Heart right ventricle (tissue), 16 donors: ENCODE results near the gene RFXANK. TPM values are rescaled to one million over a fixed set of nuclear protein-coding genes. Genes with fewer than 3 reads are reported as not detected.

ENCODE experiments used
- ATAC-seq, 8 donors: fragments of 200-7000 bp; cut with Tn5 transposase; one replicate each; pipeline ENCODE4 v1.9.1; 2020; ENCODE audit warnings: mild to moderate bottlenecking in 8 of 8, moderate library complexity in 8 of 8, moderate number of reproducible peaks in 1 of 8
- DNase-seq, 2 donors: peaks; one replicate each; pipeline ENCODE4 v3.0.0-alpha.2; 2020
- H3K27ac ChIP-seq, 10 donors: fragments of 200-600 bp; sonication (generic) in 2 of 10; one replicate each; pipeline versions ENCODE4 v1.5.0 to v1.8.0; 2020 to 2022; ENCODE audit warnings: mild to moderate bottlenecking in 3 of 10
- H3K27me3 ChIP-seq, 7 donors: fragments of 200-600 bp; one replicate each; pipeline ENCODE4 v1.8.0; 2021 to 2022; ENCODE audit warnings: mild to moderate bottlenecking in 2 of 7
- H3K36me3 ChIP-seq, 9 donors: fragments of 200-600 bp; sonication (generic) in 1 of 9; one replicate each; pipeline versions ENCODE4 v1.5.0 to v1.8.0; 2020 to 2022; ENCODE audit warnings: mild to moderate bottlenecking in 2 of 9
- H3K4me1 ChIP-seq, 9 donors: fragments of 200-600 bp; sonication (generic) in 1 of 9; one replicate each; pipeline versions ENCODE4 v1.5.0 to v1.8.0; 2020 to 2022; ENCODE audit warnings: mild to moderate bottlenecking in 4 of 9
- H3K4me3 ChIP-seq, 10 donors: fragments of 200-600 bp; sonication (generic) in 2 of 10; one replicate each; pipeline versions ENCODE4 v1.5.0 to v1.8.0; 2020 to 2022; ENCODE audit warnings: mild to moderate bottlenecking in 7 of 10, moderate library complexity in 2 of 10
- H3K9me3 ChIP-seq, 11 donors: fragments of 200-600 bp in 10 of 11; sonication (generic) in 2 of 11; one replicate each; pipeline versions ENCODE4 v1.5.0 to v1.8.0; 2013 to 2022; ENCODE audit warnings: mild to moderate bottlenecking in 2 of 11, control low read depth in 1 of 11, moderate library complexity in 1 of 11
- WGBS, 2 donors: extraction: QIAGEN DNeasy Blood & Tissue Kit; methylation state at CpG; one replicate each; pipeline ENCODE4 v1.1.7; 2013; ENCODE audit warnings: inconsistent platforms in 1 of 2; 5-methylcytosine and 5-hydroxymethylcytosine counted together
- intact Hi-C, 10 donors: fragments of 100-400 bp; cut with DNase I; formaldehyde crosslinking; loops; one replicate each; pipeline versions ENCODE4 v1.11.1 to v1.14.2; 2022
- polyA plus RNA-seq, 2 donors: library from polyadenylated mRNA; stranded (reverse); fragments of 200-250 nt; gene quantifications; one replicate each; pipeline ENCODE4 v1.2.3, GENCODE V29; 2013
- total RNA-seq, 10 donors: library from RNA; stranded (reverse); fragmentation: NEBNext Ultra II Directional in 3 of 10; extraction: Animal tissue kit (Norgen Biotek cat#: 25700) in 3 of 10; gene quantifications; one replicate each; pipeline versions ENCODE4 v1.2.1 to v1.2.4, GENCODE V29; 2021 to 2023
- TF ChIP-seq, protein P1 (sequence below), 9 donors: fragments of 200-600 bp; sonication (generic) in 2 of 9; IDR thresholded peaks; one replicate each; pipeline versions ENCODE4 v1.5.0 to v1.8.0; 2021 to 2022; ENCODE audit warnings: antibody characterized with exemption in 9 of 9, mild to moderate bottlenecking in 5 of 9, moderate library complexity in 1 of 9
- donor health status: Arrhythmogenic right ventricular cardiomyopathy.
- donor health status: ischemic (EF 13 %, LVEDD 7.1; RV severe dilation, severe dysfunction).
- donor health status: healthy with polysubstance abuse.
- donor health status: DM: no; HTN: yes; CAD: no.
- donor health status: DM: no; HTN: no; CAD: no.
- donor health status: ischemic (EF 25% LVEDD 6.9; RV normal size, moderate dysfunction).
- donor health status: ischemic (EF 25% LVEDD 5.7; RV mildly dilated, moderate dysfunction).
- donor health status: healthy.
- donor health status: DM: yes; HTN: yes; CAD: no.
- donor health status: Ischemic cardiomyopathy.
- donor health status: ischemic (EF 35%, LVEDD 5.7; RV mildly dilated, moderate dysfunction).
- donor health status: nonischemic (EF 11% LVEDD 7.7; RV severe dilation, severe dysfunction).
- donor health status: DM: yes; HTN: yes; CAD: no.
- donor health status: PGD.
- donor health status: ischemic (EF 29% LVEDD 5.4; RV normal size, mild dysfunction).
- donor health status: nonischemic (EF 23%, LVEDD 6.1; RV moderate dilation, normal function).

The RFXANK gene
- total and polyA plus RNA-seq, 12 donors, result 30.6 to 109 (median 37.5) TPM

- Histone ChIP-seq H3K27ac (no peak overlapping the region), H3K4me1 (no peaks in the 10 kb centered on the region), H3K9me3 (peaks cover 0 to 10% (median 0%) of the 10 kb centered on the region in 11 donors), H3K36me3 (peaks cover 0 to 17% (median 0%) of the 10 kb centered on the region in 9 donors), H3K4me3 (no peak overlapping the region), H3K27me3 (peaks cover 0 to 4% (median 0%) of the 10 kb centered on the region in 7 donors)
- no peak for ATAC-seq
- TF ChIP-seq, protein P1, sequence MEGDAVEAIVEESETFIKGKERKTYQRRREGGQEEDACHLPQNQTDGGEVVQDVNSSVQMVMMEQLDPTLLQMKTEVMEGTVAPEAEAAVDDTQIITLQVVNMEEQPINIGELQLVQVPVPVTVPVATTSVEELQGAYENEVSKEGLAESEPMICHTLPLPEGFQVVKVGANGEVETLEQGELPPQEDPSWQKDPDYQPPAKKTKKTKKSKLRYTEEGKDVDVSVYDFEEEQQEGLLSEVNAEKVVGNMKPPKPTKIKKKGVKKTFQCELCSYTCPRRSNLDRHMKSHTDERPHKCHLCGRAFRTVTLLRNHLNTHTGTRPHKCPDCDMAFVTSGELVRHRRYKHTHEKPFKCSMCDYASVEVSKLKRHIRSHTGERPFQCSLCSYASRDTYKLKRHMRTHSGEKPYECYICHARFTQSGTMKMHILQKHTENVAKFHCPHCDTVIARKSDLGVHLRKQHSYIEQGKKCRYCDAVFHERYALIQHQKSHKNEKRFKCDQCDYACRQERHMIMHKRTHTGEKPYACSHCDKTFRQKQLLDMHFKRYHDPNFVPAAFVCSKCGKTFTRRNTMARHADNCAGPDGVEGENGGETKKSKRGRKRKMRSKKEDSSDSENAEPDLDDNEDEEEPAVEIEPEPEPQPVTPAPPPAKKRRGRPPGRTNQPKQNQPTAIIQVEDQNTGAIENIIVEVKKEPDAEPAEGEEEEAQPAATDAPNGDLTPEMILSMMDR (IDR thresholded peaks at IDR 0.05), result no peak
- no peak for DNase-seq
- intact Hi-C loops, result no loop called here
- 90% methylated on average over 10 of the region's 10 CpGs for WGBS, 2 donors
Measured at GRCh38 chr19:19155495-19156219, 36.4 kb upstream of the RFXANK start.

- H3K9me3 ChIP-seq, result peaks cover 0 to 10% (median 0%) of the 10 kb centered on the region in 11 donors
- peaks cover 0 to 17% (median 0%) of the 10 kb centered on the region in 9 donors for H3K36me3 ChIP-seq
- H3K4me3 ChIP-seq, result no peak overlapping the region
- ATAC-seq, result no peak
- intact Hi-C loops, result no loop called here
- WGBS, 2 donors, result 81 to 82% methylated on average over 6 of the region's 6 CpGs
- H3K27ac ChIP-seq, result no peak overlapping the region
- no peak for DNase-seq
- H3K4me1 ChIP-seq, result no peaks in the 10 kb centered on the region
- TF ChIP-seq, protein P1 (IDR thresholded peaks at IDR 0.05), result no peak
- peaks cover 0 to 4% (median 0%) of the 10 kb centered on the region in 7 donors for H3K27me3 ChIP-seq
Measured at GRCh38 chr19:19157808-19158207, 34.2 kb upstream of the RFXANK start.

DNA sequence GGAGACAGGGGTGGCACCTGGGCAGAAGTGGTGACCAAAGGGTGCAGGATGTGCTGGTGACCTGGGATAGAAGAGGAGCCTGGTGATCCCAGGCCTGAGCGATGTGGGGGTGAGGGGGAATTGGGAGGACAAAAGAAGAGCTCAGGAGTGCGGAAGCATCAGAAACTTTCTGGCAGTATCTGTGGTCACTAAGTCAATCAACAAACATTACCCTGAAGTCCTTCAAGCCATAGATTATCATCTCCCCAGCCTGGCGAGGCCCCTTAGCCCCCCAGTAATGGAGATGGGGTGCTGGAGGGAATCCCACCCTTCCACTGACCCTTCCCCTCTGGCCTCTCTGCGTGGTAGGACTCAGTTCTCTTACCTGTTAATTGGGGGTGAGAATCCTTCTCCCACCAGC is 32.5 kb upstream of the RFXANK start:
- DNase-seq (no peak), ATAC-seq (no peak)
- no peaks in the 10 kb centered on the region for H3K4me1 ChIP-seq
- intact Hi-C loops, result no loop called here
- no peak overlapping the region for H3K27ac ChIP-seq
- peaks cover 0 to 17% (median 0%) of the 10 kb centered on the region in 9 donors for H3K36me3 ChIP-seq
- peaks cover 0 to 10% (median 0%) of the 10 kb centered on the region in 11 donors for H3K9me3 ChIP-seq
- H3K4me3 ChIP-seq, result no peak overlapping the region
- WGBS, 2 donors, result 88 to 91% methylated on average over 4 of the region's 4 CpGs
- H3K27me3 ChIP-seq, result peaks cover 0 to 4% (median 0%) of the 10 kb centered on the region in 7 donors
- TF ChIP-seq, protein P1 (IDR thresholded peaks at IDR 0.05), result no peak

DNA sequence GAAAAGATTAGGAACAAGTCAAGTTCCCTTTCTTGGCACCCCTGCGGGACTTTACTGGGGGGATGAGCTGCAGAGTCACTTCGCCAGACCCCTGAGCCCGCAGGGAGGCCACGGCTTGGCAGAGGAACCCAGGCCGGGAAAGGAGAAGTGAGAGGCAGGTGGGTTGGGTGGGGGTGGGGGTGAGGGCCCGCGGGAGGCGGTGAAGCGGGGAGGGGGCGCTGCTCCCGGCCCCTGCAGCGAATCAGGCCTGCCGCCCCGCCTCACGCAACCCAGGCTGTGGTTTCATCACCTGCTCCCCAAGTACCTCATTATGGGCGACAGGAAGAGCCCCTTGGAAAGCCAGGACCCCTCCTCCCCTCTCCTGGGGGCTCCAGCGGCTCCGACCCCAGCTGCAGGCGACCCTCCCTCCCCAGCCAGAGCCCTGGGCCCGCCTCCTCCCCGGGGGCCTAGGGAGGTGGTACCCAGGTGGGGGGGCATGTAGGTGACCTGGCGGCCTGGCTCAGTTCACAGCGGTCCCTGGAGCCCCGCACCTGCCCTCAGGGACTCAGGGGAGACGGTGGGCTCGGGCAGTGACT is 31.5 kb upstream of the RFXANK start:
- WGBS, 2 donors, result 54% methylated on average over 23 to 26 of the region's 26 CpGs
- no peak for DNase-seq
- no peak for ATAC-seq
- TF ChIP-seq, protein P1 (IDR thresholded peaks at IDR 0.05), result no peak
- Histone ChIP-seq H3K4me1 (no peaks in the 10 kb centered on the region), H3K36me3 (peaks cover 0 to 17% (median 0%) of the 10 kb centered on the region in 9 donors), H3K4me3 (no peak overlapping the region), H3K27ac (no peak overlapping the region), H3K9me3 (peaks cover 0 to 9% (median 0%) of the 10 kb centered on the region in 11 donors), H3K27me3 (peaks cover 0 to 4% (median 0%) of the 10 kb centered on the region in 7 donors)
- intact Hi-C loops, result no loop called here
